ENCODE measurements around the gene GPN2. TPM values are rescaled to one million over a fixed set of nuclear protein-coding genes. Genes with fewer than 3 reads are reported as not detected.
"Not testable (repeated sequence)": the region's sequence is repeated elsewhere in the genome, so short reads cannot be mapped to it uniquely, and the experiment has no call there.

GPN2 gene
- total and polyA plus RNA-seq, 3 donors from 2014 or later: 19.8 to 22.2 (median 22.2) TPM

- Histone ChIP-seq H3K36me3 (ENCODE audit: low read depth, missing control alignments) (no peaks in the 10 kb centered on the region), H3K27me3 (no peaks in the 10 kb centered on the region), H3K9me3 (no peaks in the 10 kb centered on the region), H3K27ac (no peak overlapping the region), H3K4me1 (peaks cover 7% of the 10 kb centered on the region), H3K4me3 (no peak overlapping the region)
- 88 to 91% methylated on average over 13 of the region's 13 CpGs for WGBS, 2 donors
- DNase-seq: no peak
- TF ChIP-seq POLR2A (IDR thresholded peaks at IDR 0.05) (no peak), CTCF (IDR thresholded peaks at IDR 0.05) (no peak)
- intact Hi-C loops (cut with DNase I; ENCODE audit: low total_unique reads): no loop called here
Measured at GRCh38 chr1:26894263-26894662, 4.2 kb upstream of the GPN2 start.

GRCh38 chr1:26890467-26890796 lies 349 bp upstream of the GPN2 start:
- Histone ChIP-seq H3K4me1 (peaks cover 3% of the 10 kb centered on the region), H3K4me3 (peak overlapping the region; percentile 93 to 99), H3K27ac (peak overlapping the region; percentile 83 to 88), H3K9me3 (no peaks in the 10 kb centered on the region), H3K27me3 (no peaks in the 10 kb centered on the region), H3K36me3 (ENCODE audit: low read depth, missing control alignments) (no peaks in the 10 kb centered on the region)
- whole genome bisulfite sequencing, 2 donors: 1 to 5% methylated on average over 12 of the region's 12 CpGs
- no peak for DNase-seq
- intact Hi-C loops (cut with DNase I; ENCODE audit: low total_unique reads): no loop called here
- TF ChIP-seq POLR2A (IDR thresholded peaks at IDR 0.05) (no peak), CTCF (IDR thresholded peaks at IDR 0.05) (no peak)

- TF ChIP-seq CTCF (IDR thresholded peaks at IDR 0.05) (no peak), POLR2A (IDR thresholded peaks at IDR 0.05) (no peak)
- DNase-seq: no peak
- Histone ChIP-seq H3K27ac (no peak overlapping the region), H3K4me1 (peaks cover 3% of the 10 kb centered on the region), H3K27me3 (no peaks in the 10 kb centered on the region), H3K9me3 (no peaks in the 10 kb centered on the region), H3K36me3 (ENCODE audit: low read depth, missing control alignments) (no peaks in the 10 kb centered on the region), H3K4me3 (no peak overlapping the region)
- intact Hi-C loops (cut with DNase I; ENCODE audit: low total_unique reads): no loop called here
- WGBS, 2 donors: 91 to 94% methylated on average over 1 of the region's 1 CpG
Measured at GRCh38 chr1:26888231-26888630, 1.9 kb downstream of the GPN2 start.

- H3K27me3 ChIP-seq: no peaks in the 10 kb centered on the region
- H3K4me1 ChIP-seq: peaks cover 3% of the 10 kb centered on the region
- TF ChIP-seq POLR2A (IDR thresholded peaks at IDR 0.05): no peak
- TF ChIP-seq CTCF (IDR thresholded peaks at IDR 0.05): peak in 2 of 3 experiments; percentile 37 to 46
- H3K36me3 ChIP-seq (ENCODE audit: low read depth, missing control alignments): no peaks in the 10 kb centered on the region
- H3K27ac ChIP-seq: no peak overlapping the region
- 50 to 75% methylated on average over 1 of the region's 1 CpG for WGBS, 2 donors
- no peak overlapping the region for H3K4me3 ChIP-seq
- no peaks in the 10 kb centered on the region for H3K9me3 ChIP-seq
- intact Hi-C loops (cut with DNase I; ENCODE audit: low total_unique reads): no loop called here
- DNase-seq: peak; percentile 35
Measured at GRCh38 chr1:26887125-26887524, 3.0 kb downstream of the GPN2 start.

DNA sequence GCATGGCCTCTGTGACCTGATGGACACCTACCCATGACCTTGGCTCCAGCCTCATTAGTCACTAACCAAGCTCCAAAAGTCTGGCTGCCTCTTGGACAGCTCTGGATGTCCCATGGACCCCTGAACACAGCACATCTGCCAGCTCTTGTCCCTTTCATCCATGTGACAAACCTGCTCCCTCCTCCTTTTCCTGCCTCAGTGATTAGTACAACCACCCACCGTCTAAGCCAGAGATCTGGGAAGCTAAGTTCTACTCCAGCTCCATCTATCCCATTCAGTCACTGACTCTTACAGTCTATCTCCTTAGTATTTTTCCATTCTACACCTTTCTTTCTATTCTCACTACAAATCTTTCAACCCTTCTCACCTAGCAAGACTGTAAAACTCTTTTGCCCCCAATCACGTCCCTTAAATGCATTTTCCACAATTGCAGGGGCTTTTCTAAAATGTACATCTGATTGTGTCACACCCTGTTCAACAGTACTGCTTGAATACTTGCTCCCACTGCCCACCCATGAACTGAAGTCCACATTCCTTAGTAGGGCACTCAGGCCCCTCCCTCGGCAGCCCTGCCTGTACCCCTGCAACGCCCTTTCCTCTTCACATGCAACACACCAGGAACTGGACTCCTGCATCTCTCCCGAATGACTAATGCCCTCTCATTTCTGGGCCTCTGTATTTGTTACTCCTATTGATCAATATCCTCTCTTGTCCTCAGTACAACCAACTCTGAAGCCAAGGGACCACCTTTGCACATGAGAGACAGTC lies 7.2 kb downstream of the GPN2 start:
- H3K27ac ChIP-seq: no peak overlapping the region

DNA sequence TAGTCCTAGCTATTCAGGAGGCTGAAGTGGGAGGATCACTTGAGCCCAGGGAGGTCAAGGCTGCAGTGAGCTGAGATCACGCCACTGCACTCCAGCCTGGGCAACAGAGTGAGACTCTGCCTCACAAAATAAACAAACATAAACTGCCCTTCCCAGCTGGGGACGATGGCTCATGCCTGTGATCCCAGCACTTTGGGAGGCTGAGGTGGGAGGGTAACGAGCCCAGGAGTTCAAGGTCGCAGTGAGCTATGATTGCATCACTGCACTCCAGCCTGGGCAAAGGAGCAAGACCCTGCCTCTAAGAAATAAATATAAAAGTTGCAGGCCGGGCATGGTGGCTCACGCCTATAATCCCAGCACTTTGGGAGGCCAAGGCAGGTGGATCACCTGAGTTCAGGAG lies 8.5 kb downstream of the GPN2 start:
- H3K4me1 ChIP-seq; H3K27me3 ChIP-seq; H3K36me3 ChIP-seq (ENCODE audit: low read depth, missing control alignments); DNase-seq; H3K9me3 ChIP-seq; intact Hi-C loops (cut with DNase I; ENCODE audit: low total_unique reads); H3K27ac ChIP-seq; H3K4me3 ChIP-seq: not testable (repeated sequence)
- WGBS, 2 donors: 59 to 86% methylated on average over 6 of the region's 6 CpGs

More for the DNA sequence above, 7.2 kb downstream of the GPN2 start:
- no peak for DNase-seq
- Histone ChIP-seq H3K27me3 (no peaks in the 10 kb centered on the region), H3K4me3 (no peak overlapping the region), H3K9me3 (no peaks in the 10 kb centered on the region), H3K4me1 (no peaks in the 10 kb centered on the region), H3K36me3 (ENCODE audit: low read depth, missing control alignments) (no peaks in the 10 kb centered on the region)
- TF ChIP-seq POLR2A (IDR thresholded peaks at IDR 0.05): no peak
- TF ChIP-seq CTCF (IDR thresholded peaks at IDR 0.05): no peak
- intact Hi-C loops (cut with DNase I; ENCODE audit: low total_unique reads): no loop called here
- WGBS, 2 donors: 85 to 87% methylated on average over 5 of the region's 5 CpGs
